Measurements from ENCODE around the gene CACNA2D2. TPM values are rescaled to one million over a fixed set of nuclear protein-coding genes. Genes with fewer than 3 reads are reported as not detected.

Gene CACNA2D2
- total RNA-seq, 1 donor from 2014 or later = 2.4 TPM

GRCh38 chr3:50321336-50322114, 181.9 kb downstream of the CACNA2D2 start:
- DNase-seq (ENCODE audit: low spot score in 2 of 2) = peak; percentile 90 to 91
- no peak for FAIRE-seq

- DNase-seq (ENCODE audit: low spot score in 2 of 2) (peak; percentile 88 to 91), FAIRE-seq (no peak)
Observed at GRCh38 chr3:50320853-50321335, 182.5 kb downstream of the CACNA2D2 start.

- no peak for DNase-seq (ENCODE audit: low spot score in 2 of 2)
- FAIRE-seq = no peak
Observed at GRCh38 chr3:50319894-50320625, 183.4 kb downstream of the CACNA2D2 start.

- no peak for DNase-seq (ENCODE audit: low spot score in 2 of 2)
- no peak for FAIRE-seq
Observed at GRCh38 chr3:50319181-50319893, 184.1 kb downstream of the CACNA2D2 start.

- no peak for FAIRE-seq
Observed at GRCh38 chr3:50318615-50319014, 184.8 kb downstream of the CACNA2D2 start.

GRCh38 chr3:50318163-50318562, 185.3 kb downstream of the CACNA2D2 start:
- FAIRE-seq (no peak), DNase-seq (ENCODE audit: low spot score in 2 of 2) (no peak)

More at GRCh38 chr3:50318615-50319014, 184.8 kb downstream of the CACNA2D2 start:
- DNase-seq (ENCODE audit: low spot score in 2 of 2) = no peak

- no peak for FAIRE-seq
- no peak for DNase-seq (ENCODE audit: low spot score in 2 of 2)
Observed at GRCh38 chr3:50317300-50317699, 186.1 kb downstream of the CACNA2D2 start.

GRCh38 chr3:50316657-50317242, 186.7 kb downstream of the CACNA2D2 start:
- FAIRE-seq (no peak), DNase-seq (ENCODE audit: low spot score in 2 of 2) (no peak)

- DNase-seq (ENCODE audit: low spot score in 2 of 2) = no peak
- no peak for FAIRE-seq
Observed at GRCh38 chr3:50314816-50315215, 188.6 kb downstream of the CACNA2D2 start.

GRCh38 chr3:50314342-50314741, 189.1 kb downstream of the CACNA2D2 start:
- FAIRE-seq = no peak
- no peak for DNase-seq (ENCODE audit: low spot score in 2 of 2)

Small RNAs within 50 kb of the gene (small RNA-seq; reads per million reads assigned to genes)
- 0.28 reads per million, percentile 10 among the genes with 10 or more reads in this experiment for gene RNA5SP131

Other genes starting within 250 kb of the CACNA2D2 start
- gene SEMA3B, start 234.5 kb downstream of the CACNA2D2 start, total RNA-seq = 2.4 TPM
- gene LSMEM2, start 224.5 kb downstream of the CACNA2D2 start, total RNA-seq = 0.82 TPM
- gene IFRD2, start 211.2 kb downstream of the CACNA2D2 start, total RNA-seq = 17.9 TPM
- 3.7 TPM for gene HYAL3, start 204.2 kb downstream of the CACNA2D2 start, total RNA-seq
- 5.3 TPM for gene NAA80, start 204.2 kb downstream of the CACNA2D2 start, total RNA-seq
- 0.41 TPM for gene HYAL1, start 200.1 kb downstream of the CACNA2D2 start, total RNA-seq
- gene HYAL2, start 180.9 kb downstream of the CACNA2D2 start, total RNA-seq = 35.9 TPM
- gene TUSC2, start 175.4 kb downstream of the CACNA2D2 start, total RNA-seq = 16.7 TPM
- 12.6 TPM for gene RASSF1, start 162.8 kb downstream of the CACNA2D2 start, total RNA-seq
- gene ZMYND10, start 157.9 kb downstream of the CACNA2D2 start, total RNA-seq = 3.7 TPM
- gene NPRL2, start 152.9 kb downstream of the CACNA2D2 start, total RNA-seq = 20.8 TPM
- gene CYB561D2, start 152.8 kb downstream of the CACNA2D2 start, total RNA-seq = 11.0 TPM
- 18.3 TPM for gene TMEM115, start 144.1 kb downstream of the CACNA2D2 start, total RNA-seq
- gene C3orf18, start 64.1 kb upstream of the CACNA2D2 start, total RNA-seq = 12.6 TPM
- gene HEMK1, start 65.9 kb upstream of the CACNA2D2 start, total RNA-seq = 4.5 TPM
- gene CISH, start 108.1 kb upstream of the CACNA2D2 start, total RNA-seq = 0.41 TPM
- gene MAPKAPK3, start 113.5 kb upstream of the CACNA2D2 start, total RNA-seq = 2.9 TPM
- 39.9 TPM for gene DOCK3, start 171.3 kb upstream of the CACNA2D2 start, total RNA-seq